ENCODE data around the gene PRRT1B. TPM values are rescaled to one million over a fixed set of nuclear protein-coding genes. Genes with fewer than 3 reads are reported as not detected.

Gene PRRT1B
- total and polyA plus RNA-seq, 9 of the 15 experiments (the other 6 are each of a cell fraction or from before 2014, with no cell fraction given): not detected

GRCh38 chr9:131598121-131598520 is 52.8 kb downstream of the PRRT1B start (continued):
- TF ChIP-seq NKRF (IDR thresholded peaks at IDR 0.05; ENCODE audit: borderline replicate concordance) (no peak), FOXK1 (CRISPR knock-in tag; IDR thresholded peaks at IDR 0.05; ENCODE audit: borderline replicate concordance) (no peak), FOXK2 (conservative IDR thresholded peaks at IDR 0.05 in 1 of 2, IDR thresholded peaks at IDR 0.05 in 1 of 2; ENCODE audit: low read depth in 2 of 2) (no peak), ZNF277 (CRISPR knock-in tag; IDR thresholded peaks at IDR 0.05; ENCODE audit: borderline replicate concordance) (no peak), ZBTB8A (IDR thresholded peaks at IDR 0.05; ENCODE audit: partially characterized antibody) (no peak), HOXB6 (CRISPR knock-in tag; IDR thresholded peaks at IDR 0.05; ENCODE audit: borderline replicate concordance) (no peak), ZNF408 (CRISPR knock-in tag; IDR thresholded peaks at IDR 0.05; ENCODE audit: low read depth) (no peak)

- Histone ChIP-seq H3K4me3 (no peak overlapping the region), H3K9me3 (replicated peaks; ENCODE audit: control insufficient read depth, insufficient read depth, low read depth, low read length) (no peaks in the 10 kb centered on the region), H3K36me3 (ENCODE audit: control insufficient read depth, insufficient read depth, low read length) (peaks cover 29% of the 10 kb centered on the region; the same call in 2 of the 3 replicates), H3K79me2 (ENCODE audit: control insufficient read depth, insufficient read depth, low read length) (no peaks in the 10 kb centered on the region), H4K20me1 (replicated peaks; ENCODE audit: control insufficient read depth, insufficient read depth, low read length) (no peaks in the 10 kb centered on the region), H2AFZ (ENCODE audit: low read depth, low read length) (no peak overlapping the region), H3K9ac (ENCODE audit: insufficient read depth in 1 of 2, low read depth in 2 of 2, low read length in 2 of 2) (no peak overlapping the region), H3K9me1 (ENCODE audit: control insufficient read depth, insufficient read depth, low read length) (no peaks in the 10 kb centered on the region), H3K4me1 (replicated peaks in 1 of 2; ENCODE audit: control insufficient read depth in 2 of 2, insufficient read depth in 2 of 2, low read length in 2 of 2) (peaks cover 0 to 3% of the 10 kb centered on the region in 2 experiments; a peak in 2 of 5 replicates), H3K27me3 (ENCODE audit: control insufficient read depth in 2 of 2, insufficient read depth in 2 of 2, low read length in 2 of 2) (no peaks in the 10 kb centered on the region), H3K27ac (ENCODE audit: extremely low read depth, low read depth, low read length) (no peak overlapping the region), H3K4me2 (ENCODE audit: insufficient read depth, low read length) (no peak overlapping the region)
- FAIRE-seq: no peak
- no peak for ATAC-seq
- DNase-seq (ENCODE audit: extremely low read depth in 1 of 4, low spot score in 3 of 4): no peak
- 85% methylated on average over 13 of the region's 14 CpGs for WGBS (ENCODE audit: insufficient coverage, low coverage, missing lambda C conversion rate)
- in situ Hi-C loops (cut with MboI): no loop called here
- ChIA-PET POLR2A (no interaction called here), CTCF (ENCODE audit: low intra/inter-chr PET ratio) (no interaction called here)
- no TSS peak for BruUV-seq (replicated peaks)
- intact Hi-C loops (cut with micrococcal nuclease): no loop called here
- TF ChIP-seq RB1 (IDR thresholded peaks at IDR 0.05; ENCODE audit: low read depth): no peak
- no peak for TF ChIP-seq CBX8 (IDR thresholded peaks at IDR 0.05; ENCODE audit: borderline replicate concordance, extremely low read depth, low read depth, low read length, poor library complexity, severe bottlenecking)
- TF ChIP-seq TBL1XR1 (IDR thresholded peaks at IDR 0.05; ENCODE audit: low read length in 2 of 2): no peak
- no peak for TF ChIP-seq CBFB (CRISPR knock-in tag; IDR thresholded peaks at IDR 0.05)
- no peak for TF ChIP-seq FIP1L1 (IDR thresholded peaks at IDR 0.05; ENCODE audit: low read depth, low read length, poor library complexity, severe bottlenecking)
- TF ChIP-seq CCAR2 (IDR thresholded peaks at IDR 0.05; ENCODE audit: low read depth, low read length): no peak
- no peak for TF ChIP-seq BRD4 (IDR thresholded peaks at IDR 0.05)
- TF ChIP-seq ZNF398 (CRISPR knock-in tag; IDR thresholded peaks at IDR 0.05): no peak
Measured at GRCh38 chr9:131601683-131602181, 56.4 kb downstream of the PRRT1B start.
